ENCODE data around the gene GATA5. TPM values are rescaled to one million over a fixed set of nuclear protein-coding genes. Genes with fewer than 3 reads are reported as not detected.

GATA5 gene
- total RNA-seq, 1 donor from 2014 or later: not detected

DNA sequence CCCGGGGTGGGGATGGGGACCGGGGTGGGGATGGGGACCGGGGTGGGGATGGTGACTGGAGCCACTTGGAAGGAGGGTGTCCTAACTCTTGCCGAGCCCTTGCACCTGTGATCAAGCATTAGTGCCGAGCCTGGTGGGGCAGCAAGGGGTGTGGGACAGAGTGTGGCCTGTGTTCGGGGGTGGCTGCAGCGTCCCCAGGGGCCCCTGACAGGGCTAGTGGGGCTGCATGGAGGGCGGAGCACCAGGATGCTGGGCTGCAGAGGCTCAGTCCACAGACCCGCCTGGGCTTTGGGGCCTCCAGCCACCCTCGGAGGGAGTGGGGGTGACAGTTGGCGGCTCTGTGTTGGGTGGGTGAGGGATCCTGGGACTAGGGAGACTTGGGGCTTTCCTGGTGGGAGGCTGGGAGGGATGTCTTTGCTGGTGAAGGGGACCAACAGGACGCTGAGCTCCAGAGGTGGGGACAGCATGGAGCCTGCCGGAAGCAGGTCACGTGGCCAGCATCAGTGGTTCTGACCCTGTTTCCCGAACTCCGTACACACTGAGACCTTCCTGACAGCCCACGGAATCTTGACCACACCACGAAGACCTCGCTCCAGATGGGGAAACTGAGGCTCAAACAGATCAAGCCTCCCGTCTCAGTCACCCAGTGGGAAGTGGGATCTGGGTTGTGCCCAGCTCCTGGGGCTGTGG, 53.0 kb downstream of the GATA5 start:
- no peaks in the 10 kb centered on the region for H3K27me3 Mint-ChIP-seq (ENCODE audit: insufficient read depth)
- no peak overlapping the region for H3K4me3 Mint-ChIP-seq
- no peaks in the 10 kb centered on the region for H3K36me3 Mint-ChIP-seq (ENCODE audit: low read depth)
- no peaks in the 10 kb centered on the region for H3K4me1 Mint-ChIP-seq (ENCODE audit: low read depth)
- H3K27ac Mint-ChIP-seq: no peak overlapping the region
- no peak for DNase-seq (ENCODE audit: low spot score)
- no peaks in the 10 kb centered on the region for H3K9me3 Mint-ChIP-seq
- intact Hi-C loops (cut with micrococcal nuclease): no loop called here

- Mint-ChIP-seq H3K27ac (no peak overlapping the region), H3K4me3 (no peak overlapping the region), H3K27me3 (ENCODE audit: insufficient read depth) (no peaks in the 10 kb centered on the region), H3K4me1 (ENCODE audit: low read depth) (no peaks in the 10 kb centered on the region), H3K9me3 (no peaks in the 10 kb centered on the region), H3K36me3 (ENCODE audit: low read depth) (no peaks in the 10 kb centered on the region)
- DNase-seq (ENCODE audit: low spot score): no peak
- intact Hi-C loops (cut with micrococcal nuclease): no loop called here
These were observed 54.1 kb downstream of the GATA5 start for GRCh38 chr20:62421716-62421990.

GRCh38 chr20:62420846-62421715, 54.7 kb downstream of the GATA5 start:
- Mint-ChIP-seq H3K4me3 (no peak overlapping the region), H3K36me3 (ENCODE audit: low read depth) (no peaks in the 10 kb centered on the region), H3K27ac (no peak overlapping the region), H3K9me3 (no peaks in the 10 kb centered on the region), H3K27me3 (ENCODE audit: insufficient read depth) (no peaks in the 10 kb centered on the region), H3K4me1 (ENCODE audit: low read depth) (no peaks in the 10 kb centered on the region)
- DNase-seq (ENCODE audit: low spot score): no peak
- intact Hi-C loops (cut with micrococcal nuclease): no loop called here

DNA sequence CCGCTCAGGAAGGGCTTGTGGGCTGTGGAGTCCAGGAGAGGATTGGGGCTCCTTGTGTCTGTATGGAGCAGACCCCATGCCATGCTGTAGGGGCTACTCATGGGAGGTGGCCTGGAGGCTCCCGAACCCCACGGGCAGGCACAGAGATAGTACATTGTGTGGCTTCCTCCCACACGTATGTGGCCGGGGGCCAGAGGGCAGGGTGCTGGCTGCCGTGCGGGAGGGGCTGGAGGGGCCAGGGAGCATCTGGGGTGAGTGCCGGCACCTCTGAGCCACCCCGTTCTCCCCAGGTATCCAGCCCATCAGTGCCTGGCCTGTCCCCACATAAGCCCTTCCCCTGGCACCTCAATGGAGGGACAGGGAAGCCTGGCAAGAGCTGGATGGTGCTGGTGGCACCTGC, 56.0 kb downstream of the GATA5 start:
- Mint-ChIP-seq H3K4me1 (ENCODE audit: low read depth) (no peaks in the 10 kb centered on the region), H3K36me3 (ENCODE audit: low read depth) (no peaks in the 10 kb centered on the region), H3K27ac (no peak overlapping the region), H3K9me3 (no peaks in the 10 kb centered on the region), H3K27me3 (ENCODE audit: insufficient read depth) (no peaks in the 10 kb centered on the region), H3K4me3 (no peak overlapping the region)
- DNase-seq (ENCODE audit: low spot score): no peak
- intact Hi-C loops (cut with micrococcal nuclease): no loop called here

DNA sequence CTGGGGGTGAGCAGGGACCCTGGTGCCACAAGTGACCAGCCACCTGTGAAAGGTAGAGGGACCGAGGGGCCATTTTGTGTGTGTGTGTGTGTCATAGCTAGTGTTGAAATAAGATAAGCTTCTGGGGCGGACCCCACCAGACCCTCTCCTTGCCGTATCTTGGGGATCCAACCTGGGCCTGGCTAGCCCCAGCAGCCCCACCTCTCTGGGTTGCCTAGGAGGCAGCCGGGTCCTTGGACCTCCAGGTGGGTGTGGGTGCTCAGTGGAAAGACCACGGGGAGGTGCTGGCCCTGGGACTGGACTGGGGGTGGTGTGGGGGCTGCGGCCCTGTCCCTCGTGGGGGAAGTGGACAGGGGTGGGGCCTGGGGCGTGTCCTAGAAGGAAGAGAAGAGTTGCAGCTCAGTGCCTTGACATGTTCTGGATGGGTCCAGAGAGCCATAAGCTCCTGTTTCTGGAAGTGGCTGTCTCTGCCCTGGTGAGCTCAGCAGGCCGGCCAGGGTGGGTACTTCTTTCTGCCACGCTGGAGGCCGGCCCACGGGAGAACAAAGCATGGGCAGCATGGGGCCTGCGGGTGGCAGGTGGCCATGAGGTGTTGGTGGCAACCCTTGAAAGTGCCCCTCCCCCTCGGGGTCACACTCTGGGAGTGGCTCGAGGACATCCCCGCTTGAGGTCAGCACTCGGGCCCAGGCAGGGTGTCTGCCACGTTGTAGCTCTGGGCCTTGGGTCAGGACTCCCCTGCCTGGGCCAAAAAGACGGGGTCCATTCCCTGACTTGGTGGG, 56.9 kb downstream of the GATA5 start:
- Mint-ChIP-seq H3K4me3 (no peak overlapping the region), H3K9me3 (no peaks in the 10 kb centered on the region), H3K4me1 (ENCODE audit: low read depth) (no peaks in the 10 kb centered on the region), H3K36me3 (ENCODE audit: low read depth) (no peaks in the 10 kb centered on the region), H3K27ac (no peak overlapping the region), H3K27me3 (ENCODE audit: insufficient read depth) (no peaks in the 10 kb centered on the region)
- no peak for DNase-seq (ENCODE audit: low spot score)
- intact Hi-C loops (cut with micrococcal nuclease): no loop called here

- H3K36me3 Mint-ChIP-seq (ENCODE audit: low read depth): no peaks in the 10 kb centered on the region
- no peaks in the 10 kb centered on the region for H3K9me3 Mint-ChIP-seq
- H3K4me1 Mint-ChIP-seq (ENCODE audit: low read depth): no peaks in the 10 kb centered on the region
- intact Hi-C loops (cut with micrococcal nuclease): no loop called here
- no peak overlapping the region for H3K4me3 Mint-ChIP-seq
- no peak for DNase-seq (ENCODE audit: low spot score)
- H3K27me3 Mint-ChIP-seq (ENCODE audit: insufficient read depth): no peaks in the 10 kb centered on the region
- no peak overlapping the region for H3K27ac Mint-ChIP-seq
These were observed 57.6 kb downstream of the GATA5 start for GRCh38 chr20:62417981-62418708.

- Mint-ChIP-seq H3K9me3 (no peaks in the 10 kb centered on the region), H3K36me3 (ENCODE audit: low read depth) (no peaks in the 10 kb centered on the region), H3K27me3 (ENCODE audit: insufficient read depth) (no peaks in the 10 kb centered on the region), H3K27ac (no peak overlapping the region), H3K4me3 (no peak overlapping the region), H3K4me1 (ENCODE audit: low read depth) (no peaks in the 10 kb centered on the region)
- intact Hi-C loops (cut with micrococcal nuclease): no loop called here
- DNase-seq (ENCODE audit: low spot score): no peak
These were observed 58.9 kb downstream of the GATA5 start for GRCh38 chr20:62416651-62417637.

- Mint-ChIP-seq H3K36me3 (ENCODE audit: low read depth) (no peaks in the 10 kb centered on the region), H3K27me3 (ENCODE audit: insufficient read depth) (no peaks in the 10 kb centered on the region), H3K27ac (no peak overlapping the region), H3K4me1 (ENCODE audit: low read depth) (no peaks in the 10 kb centered on the region), H3K4me3 (no peak overlapping the region), H3K9me3 (no peaks in the 10 kb centered on the region)
- no peak for DNase-seq (ENCODE audit: low spot score)
- intact Hi-C loops (cut with micrococcal nuclease): no loop called here
These were observed 60.3 kb downstream of the GATA5 start for GRCh38 chr20:62415354-62416111.

DNA sequence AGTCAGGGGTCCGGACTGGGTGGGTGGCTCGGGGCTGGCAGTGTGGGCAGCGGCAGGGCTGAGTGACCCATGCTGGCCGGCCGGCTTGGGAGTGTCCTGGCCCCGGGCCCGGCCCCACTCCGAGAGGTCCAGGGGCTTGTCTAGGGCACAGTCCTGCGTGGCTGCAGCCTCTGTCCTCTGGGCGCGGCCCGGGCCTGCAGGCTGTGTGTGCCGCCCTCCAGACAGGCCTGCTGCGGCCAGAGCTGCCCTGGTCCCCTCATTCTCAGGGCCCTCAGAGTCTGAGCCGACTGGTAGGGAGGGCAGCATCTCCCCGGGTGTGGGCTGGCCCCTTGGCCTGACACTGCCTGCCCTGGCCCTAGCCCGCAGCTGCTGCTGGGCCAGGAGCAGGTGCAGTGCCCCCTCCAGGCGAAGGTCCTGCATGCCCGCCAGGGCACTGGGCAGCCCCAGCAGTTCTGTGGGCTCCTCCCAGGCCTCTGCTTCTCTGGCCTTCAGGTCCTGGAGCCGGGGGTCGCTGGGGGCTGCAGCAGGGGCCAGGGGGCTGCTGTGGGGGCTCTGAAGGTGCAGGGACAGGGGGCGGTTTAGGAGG, 61.8 kb downstream of the GATA5 start:
- no peaks in the 10 kb centered on the region for H3K9me3 Mint-ChIP-seq
- DNase-seq (ENCODE audit: low spot score): no peak
- H3K27ac Mint-ChIP-seq: no peak overlapping the region
- no peaks in the 10 kb centered on the region for H3K4me1 Mint-ChIP-seq (ENCODE audit: low read depth)
- H3K27me3 Mint-ChIP-seq (ENCODE audit: insufficient read depth): no peaks in the 10 kb centered on the region
- H3K4me3 Mint-ChIP-seq: no peak overlapping the region
- no peaks in the 10 kb centered on the region for H3K36me3 Mint-ChIP-seq (ENCODE audit: low read depth)
- intact Hi-C loops (cut with micrococcal nuclease): no loop called here
